Measurements from ENCODE around the gene PRAF2. TPM values are rescaled to one million over a fixed set of nuclear protein-coding genes. Genes with fewer than 3 reads are reported as not detected.

PRAF2 gene
- total and polyA plus RNA-seq, 8 donors = 5.0 to 37.1 (median 9.8) TPM; not detected in 2

GRCh38 chrX:49058794-49059193 lies 15.0 kb downstream of the PRAF2 start, which contains the start of gene CCDC120:
Gene CCDC120 (plus strand): TSS chrX:49058999. CDS start chrX:49062042, 3,043 bp downstream.
- TF ChIP-seq POLR2A (IDR thresholded peaks at IDR 0.05) (no peak), POLR2AphosphoS5 (IDR thresholded peaks at IDR 0.05) (peak in 2 of 3 donors; percentile 17 to 48)
- Histone ChIP-seq H3K27ac (peak within 1 kb of the TSS; percentile 68 to 84 (median 77)), H3K36me3 (peaks cover 0 to 22% (median 17%) of the 10 kb centered on the region in 4 donors), H3K4me1 (peaks cover 0 to 5% (median 0%) of the 10 kb centered on the region in 4 donors), H3K4me3 (peak within 1 kb of the TSS; percentile 34 to 52 (median 40)), H3K27me3 (peaks cover 0 to 5% (median 0%) of the 10 kb centered on the region in 3 donors), H3K9me3 (no peaks in the 10 kb centered on the region)
- DNase-seq = peak; percentile 60 to 74
- intact Hi-C loops (cut with DNase I; ENCODE audit: low total_unique reads) = no loop called here
- WGBS, 5 donors = 15 to 49% (median 45%) methylated on average over 3 to 5 of the region's 5 CpGs

- Histone ChIP-seq H3K36me3 (no peaks in the 10 kb centered on the region), H3K27me3 (peaks cover 0 to 5% (median 0%) of the 10 kb centered on the region in 3 donors), H3K4me1 (peaks cover 0 to 5% (median 0%) of the 10 kb centered on the region in 4 donors), H3K4me3 (peak overlapping the region; percentile 48 to 62 (median 58)), H3K27ac (peak overlapping the region; percentile 75 to 88 (median 84)), H3K9me3 (peaks cover 0 to 5% (median 0%) of the 10 kb centered on the region in 4 donors)
- no peak for DNase-seq
- TF ChIP-seq POLR2A (IDR thresholded peaks at IDR 0.05) (no peak), POLR2AphosphoS5 (IDR thresholded peaks at IDR 0.05) (no peak), EP300 (IDR thresholded peaks at IDR 0.05) (no peak)
- 79 to 92% (median 86%) methylated on average over 5 of the region's 5 CpGs for WGBS, 5 donors
- intact Hi-C loops (cut with DNase I; ENCODE audit: low total_unique reads) = no loop called here
Observed at GRCh38 chrX:49054073-49054762, 19.6 kb downstream of the PRAF2 start.

DNA sequence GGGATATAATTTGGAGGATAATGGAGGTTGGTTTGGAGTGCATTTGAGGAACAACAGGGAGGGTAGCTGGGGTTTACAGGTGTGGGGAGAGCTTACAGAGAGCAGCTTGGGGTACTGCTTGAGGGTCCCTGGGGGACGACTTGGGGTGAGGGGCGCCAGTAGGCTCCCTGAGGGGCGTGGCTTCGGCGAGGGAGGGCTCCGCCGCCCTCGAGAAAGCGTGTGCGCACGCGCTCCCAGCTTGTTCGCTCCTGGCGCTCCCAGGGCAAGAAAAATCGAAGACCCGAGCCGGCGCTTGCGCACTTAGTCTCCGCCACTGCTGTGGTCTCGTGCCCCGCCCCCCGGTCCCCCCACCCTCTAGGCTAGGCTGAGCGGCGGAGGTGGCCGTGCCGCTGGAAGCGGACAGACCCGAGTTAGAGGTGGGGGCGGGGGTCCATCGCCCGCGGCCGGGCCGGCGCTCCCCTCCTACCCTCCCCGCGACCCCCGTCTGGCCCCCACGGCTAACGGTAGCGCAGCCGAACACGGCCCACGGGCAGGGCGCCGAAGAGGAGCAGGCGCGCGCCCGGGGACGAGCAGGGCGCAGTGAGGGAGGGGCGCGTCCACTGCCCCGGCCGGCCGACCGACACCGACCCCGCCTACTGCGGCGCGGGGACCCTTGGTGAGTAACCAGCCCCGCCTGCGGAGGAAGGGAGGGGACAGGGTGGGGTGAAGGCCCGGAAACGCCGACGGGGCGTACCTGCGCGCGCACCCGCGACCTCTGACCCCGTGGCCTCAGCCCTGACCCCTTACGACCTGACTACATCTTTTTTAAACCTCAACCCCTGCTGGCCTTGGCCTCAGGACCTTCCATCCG lies 20.4 kb downstream of the PRAF2 start:
- peak; percentile 62 to 90 for DNase-seq
- TF ChIP-seq POLR2A (IDR thresholded peaks at IDR 0.05) = no peak
- TF ChIP-seq CTCF (IDR thresholded peaks at IDR 0.05) = no peak
- TF ChIP-seq EP300 (IDR thresholded peaks at IDR 0.05) = no peak
- peak in 1 of 3 donors; percentile 19 for TF ChIP-seq POLR2AphosphoS5 (IDR thresholded peaks at IDR 0.05)
- peaks cover 0 to 5% (median 0%) of the 10 kb centered on the region in 4 donors for H3K4me1 ChIP-seq
- 1 to 30% (median 13%) methylated on average over 10 to 71 of the region's 79 CpGs for WGBS, 5 donors
- H3K27me3 ChIP-seq = no peaks in the 10 kb centered on the region
- peaks cover 0 to 5% (median 0%) of the 10 kb centered on the region in 4 donors for H3K9me3 ChIP-seq
- peak overlapping the region; percentile 48 to 62 (median 58) for H3K4me3 ChIP-seq
- H3K36me3 ChIP-seq = no peaks in the 10 kb centered on the region
- intact Hi-C loops (cut with DNase I; ENCODE audit: low total_unique reads) = no loop called here
- H3K27ac ChIP-seq = peak overlapping the region; percentile 75 to 88 (median 84)

DNA sequence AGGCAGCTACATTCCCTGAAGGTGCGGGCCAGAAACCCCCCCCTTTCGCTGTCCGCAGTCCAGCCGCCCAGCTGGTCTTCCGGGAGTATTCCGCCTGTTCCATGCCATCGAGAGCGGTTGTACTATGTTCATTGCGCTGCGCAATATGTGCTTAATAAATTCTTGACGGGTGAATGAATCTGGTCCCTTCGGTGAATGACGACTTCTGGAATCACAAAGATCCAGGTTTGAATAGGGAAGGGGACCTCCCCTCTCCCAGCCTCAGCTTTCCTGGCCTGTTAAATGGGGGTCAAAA lies 29.9 kb downstream of the PRAF2 start:
- 18 to 53% (median 39%) methylated on average over 8 to 13 of the region's 13 CpGs for WGBS, 5 donors
- no peak for TF ChIP-seq CTCF (IDR thresholded peaks at IDR 0.05)
- no peak for TF ChIP-seq POLR2A (IDR thresholded peaks at IDR 0.05)
- no peak for TF ChIP-seq POLR2AphosphoS5 (IDR thresholded peaks at IDR 0.05)
- no peak for TF ChIP-seq EP300 (IDR thresholded peaks at IDR 0.05)
- H3K4me1 ChIP-seq = peaks cover 0 to 33% (median 19%) of the 10 kb centered on the region in 4 donors
- H3K9me3 ChIP-seq = no peaks in the 10 kb centered on the region
- peak overlapping the region; percentile 52 to 96 (median 77) for H3K27ac ChIP-seq
- H3K27me3 ChIP-seq = no peaks in the 10 kb centered on the region
- peaks cover 0 to 6% (median 5%) of the 10 kb centered on the region in 4 donors for H3K36me3 ChIP-seq
- intact Hi-C loops (cut with DNase I; ENCODE audit: low total_unique reads) = no loop called here
- H3K4me3 ChIP-seq = peak overlapping the region in 2 of 4 donors; percentile 7 to 9
- no peak for DNase-seq

All from stomach (tissue), 9 donors.